HTERT RPE-1 (cell line): ENCODE data around the gene AMD1.
"Not testable (repeated sequence)": the region's sequence is repeated elsewhere in the genome, so short reads cannot be mapped to it uniquely, and the experiment has no call there.

Source experiments
- in situ Hi-C: fragments of 300-500 bp; cut with MboI; formaldehyde crosslinking; loops from 4 replicates; pipeline ENCODE4 v1.14.3; 2020; ENCODE audit warnings: low sequenced_read_pairs

AMD1 gene

GRCh38 chr6:110876806-110877564 is 2.4 kb downstream of the AMD1 start:
- in situ Hi-C loops = no loop called here

GRCh38 chr6:110877569-110877968 is 3.0 kb downstream of the AMD1 start:
- in situ Hi-C loops = no loop called here

DNA sequence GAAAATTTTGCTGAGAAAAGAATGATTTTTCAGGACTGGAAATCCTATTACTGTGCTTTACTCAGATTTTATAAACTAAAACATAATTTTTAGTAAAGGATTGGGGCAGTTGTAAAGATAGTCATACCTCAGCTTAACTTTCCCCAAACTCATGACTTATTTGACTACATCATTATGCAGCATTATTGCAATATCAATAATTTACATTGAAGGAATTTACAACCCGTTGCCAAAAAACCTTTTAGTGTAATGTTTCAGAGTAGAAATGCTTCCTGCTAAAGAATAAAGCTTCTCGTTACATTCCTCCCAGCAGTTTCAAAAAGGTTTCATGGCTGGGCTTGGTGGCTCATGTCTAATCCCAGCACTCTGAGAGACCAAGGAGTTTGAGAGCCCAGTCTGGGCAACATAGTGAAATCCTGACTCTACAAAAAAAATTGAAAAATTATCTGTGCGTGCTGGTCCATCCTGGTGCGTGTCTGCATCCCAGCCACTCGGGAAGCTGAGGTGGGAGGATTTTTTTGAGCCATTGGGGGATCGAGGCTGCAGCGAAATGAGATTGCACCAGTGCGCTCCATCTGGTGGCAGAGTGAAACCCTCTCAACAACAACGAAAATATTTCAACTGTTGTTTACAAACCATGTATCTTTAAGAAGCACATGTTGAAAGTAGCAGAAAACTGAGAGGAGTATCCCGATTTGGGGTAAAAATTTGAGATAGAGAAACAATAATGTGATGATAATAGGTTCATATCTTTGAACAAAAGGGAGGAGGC is 4.4 kb downstream of the AMD1 start:
- in situ Hi-C loops = no loop called here

- in situ Hi-C loops = no loop called here
Observed at GRCh38 chr6:110880651-110881050, 6.1 kb downstream of the AMD1 start.

DNA sequence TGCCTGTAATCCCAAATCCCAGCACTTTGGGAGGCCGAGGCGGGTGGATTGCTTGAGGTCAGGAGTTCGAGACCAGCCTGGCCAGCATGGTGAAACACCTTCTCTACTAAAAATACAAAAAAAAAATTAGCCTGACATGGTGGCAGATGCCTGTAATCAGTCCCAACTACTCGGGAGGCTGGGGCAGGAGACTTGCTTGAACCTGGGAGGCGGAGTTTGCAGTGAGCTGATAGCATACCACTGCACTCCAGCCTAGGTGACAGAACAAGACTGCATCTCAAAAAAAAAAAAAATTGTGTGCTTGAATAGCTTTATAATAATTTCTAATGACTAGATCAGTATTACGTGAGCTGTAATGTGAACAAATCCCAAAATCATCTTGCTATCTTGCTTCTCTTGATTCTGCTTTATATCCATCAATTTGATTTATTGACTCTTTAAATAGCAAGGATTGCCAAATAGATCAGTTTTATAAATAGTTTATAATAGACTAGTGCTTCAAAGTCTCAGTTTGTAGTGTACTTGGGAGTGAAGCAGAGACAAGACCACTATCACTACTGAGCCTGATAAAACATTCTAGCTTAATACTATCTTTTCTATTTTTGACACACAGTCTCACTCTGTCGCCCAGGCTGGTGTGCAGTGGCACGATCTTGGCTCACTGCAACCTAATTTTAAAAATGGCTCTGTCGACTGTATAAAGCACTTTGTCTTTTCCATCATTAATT is 7.1 kb downstream of the AMD1 start:
- in situ Hi-C loops = no loop called here

GRCh38 chr6:110882274-110882619 is 7.7 kb downstream of the AMD1 start:
- in situ Hi-C loops = no loop called here

- in situ Hi-C loops = no loop called here
Observed at GRCh38 chr6:110882824-110883554, 8.4 kb downstream of the AMD1 start.

DNA sequence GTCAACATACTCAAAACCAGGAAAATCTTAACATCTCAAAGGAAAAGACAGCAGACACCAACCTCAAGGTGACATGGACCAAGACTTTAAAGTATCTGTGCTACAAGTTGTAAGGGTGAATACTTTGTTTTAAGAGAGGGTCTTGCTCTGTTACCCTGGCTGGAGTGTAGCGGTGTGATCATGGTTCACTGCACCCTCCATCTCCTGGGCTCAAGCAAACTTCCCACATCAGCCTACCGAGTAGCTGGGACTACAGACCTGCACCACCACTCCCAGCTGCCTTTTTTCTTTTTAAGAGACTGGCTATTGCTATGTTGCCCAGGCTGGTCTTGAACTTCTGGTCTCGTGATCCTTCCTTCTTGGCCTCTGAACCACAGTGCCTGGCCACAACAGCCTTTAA is 9.7 kb downstream of the AMD1 start:
- in situ Hi-C loops = no loop called here

- in situ Hi-C loops = no loop called here
Observed at GRCh38 chr6:110885526-110885925, 10.9 kb downstream of the AMD1 start.

DNA sequence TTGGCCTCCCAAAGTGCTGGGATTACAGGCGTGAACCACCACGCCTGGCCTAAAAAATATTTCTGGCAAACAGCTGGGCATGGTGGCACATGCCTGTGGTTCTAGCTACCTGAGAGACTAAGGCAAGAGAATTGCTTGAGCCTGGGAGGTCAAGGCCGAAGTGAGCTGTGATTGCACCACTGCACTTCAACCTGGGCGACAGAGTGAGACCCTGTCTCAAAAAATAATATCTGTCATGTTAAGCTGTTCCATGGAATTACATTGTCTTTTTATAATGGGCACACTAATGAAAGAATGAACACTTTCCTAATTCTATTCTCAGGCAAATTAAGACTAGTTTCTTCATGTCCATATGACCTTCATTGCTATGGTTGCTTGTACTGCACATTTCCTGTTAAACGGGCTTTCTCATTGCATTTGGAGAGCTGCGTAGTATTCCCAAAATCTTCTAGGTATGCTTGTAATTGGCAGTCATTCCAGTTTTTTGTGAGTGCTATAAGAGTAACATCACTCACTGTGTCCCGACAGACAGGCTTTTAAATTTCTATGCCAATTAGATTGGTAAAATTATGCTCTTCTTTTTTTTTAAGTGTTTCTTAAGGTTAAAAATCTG is 12.1 kb downstream of the AMD1 start:
- in situ Hi-C loops = no loop called here

- in situ Hi-C loops = no loop called here
Observed at GRCh38 chr6:110890288-110890687, 15.7 kb downstream of the AMD1 start.

- in situ Hi-C loops = no loop called here
Observed at GRCh38 chr6:110895907-110896608, 21.5 kb downstream of the AMD1 start.

DNA sequence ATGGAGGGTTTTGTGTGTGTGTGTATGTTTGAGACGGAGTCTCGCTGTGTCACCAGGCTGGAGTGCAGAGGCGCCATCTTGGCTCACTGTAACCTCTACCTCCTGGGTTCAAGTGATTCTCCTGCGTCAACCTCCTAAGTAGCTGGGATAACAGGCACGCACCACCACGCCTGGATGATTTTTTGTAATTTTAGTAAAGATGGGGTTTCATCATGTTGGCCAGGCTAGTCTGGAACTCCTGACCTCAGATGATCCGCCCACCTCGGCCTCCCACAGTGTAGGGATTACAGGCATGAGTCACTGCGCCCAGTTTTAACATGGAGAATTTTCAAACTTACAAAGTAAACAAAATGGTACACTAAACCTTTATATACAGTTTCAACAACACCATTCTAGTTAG is 22.8 kb downstream of the AMD1 start:
- in situ Hi-C loops = no loop called here

GRCh38 chr6:110898111-110898510 is 23.5 kb downstream of the AMD1 start:
- in situ Hi-C loops = no loop called here

DNA sequence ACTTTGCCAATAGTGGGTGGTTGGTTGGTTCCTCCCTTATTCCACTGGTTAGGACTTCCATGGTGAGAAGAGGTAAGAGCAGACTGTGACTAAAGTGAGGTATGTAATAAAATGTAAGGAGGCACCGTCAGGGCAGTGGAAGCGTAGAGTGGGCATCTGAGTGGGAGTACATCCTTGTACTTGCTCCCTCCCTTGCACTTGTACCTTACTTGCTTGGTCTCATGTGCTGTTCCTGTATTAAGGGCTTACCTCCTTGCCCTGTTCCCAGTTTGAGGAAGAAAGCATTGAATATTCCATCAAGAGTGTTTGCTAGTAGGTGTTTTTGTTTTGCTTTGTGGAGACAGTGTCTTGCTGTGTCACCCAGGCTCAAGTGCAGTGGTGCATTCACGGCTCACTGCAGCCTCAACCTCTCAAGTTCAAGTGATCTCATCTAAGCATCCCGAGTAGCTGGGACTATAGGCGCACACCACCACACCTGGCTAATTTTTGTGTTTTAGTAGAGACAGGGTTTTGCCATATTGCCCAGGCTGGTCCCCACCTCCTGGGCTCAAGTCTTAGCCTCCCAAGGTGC is 25.5 kb downstream of the AMD1 start:
- in situ Hi-C loops = no loop called here

- in situ Hi-C loops = not testable (repeated sequence)
Observed at GRCh38 chr6:110901601-110902000, 27.0 kb downstream of the AMD1 start.

DNA sequence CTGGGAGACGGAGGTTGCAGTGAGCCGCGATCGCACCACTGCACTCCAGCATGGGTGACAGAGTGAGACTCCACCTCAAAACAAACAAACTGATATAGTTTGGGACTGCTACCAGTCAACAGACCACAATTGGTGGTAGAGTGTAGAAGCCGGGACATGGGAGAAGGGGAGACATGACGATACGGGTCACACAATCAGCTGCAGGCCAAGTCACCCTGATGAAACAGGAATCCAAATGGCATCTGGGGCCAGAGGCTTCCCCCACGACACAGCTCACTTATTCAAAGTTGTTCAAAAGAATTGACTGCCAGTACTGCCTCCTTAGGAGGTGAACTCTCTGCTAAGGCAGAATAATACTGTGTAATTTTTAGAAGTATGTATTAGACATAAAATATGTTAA is 27.5 kb downstream of the AMD1 start:
- in situ Hi-C loops = no loop called here

GRCh38 chr6:110906273-110906672 is 31.7 kb downstream of the AMD1 start:
- in situ Hi-C loops = not testable (repeated sequence)

GRCh38 chr6:110930781-110931180 is 56.2 kb downstream of the AMD1 start:
- in situ Hi-C loops = no loop called here

- in situ Hi-C loops = no loop called here
Observed at GRCh38 chr6:110933912-110934311, 59.3 kb downstream of the AMD1 start.
